C4-2B (cell line): ENCODE measurements around the gene LMO7.

Source experiments
- H3K27ac ChIP-seq: fragments of 450-650 bp; 2 replicates; pipeline ENCODE4 v1.5.1; 2017
- CTCF ChIP-seq: fragments of 450-650 bp; conservative IDR thresholded peaks from 2 replicates; pipeline ENCODE4 v1.5.1; 2017; ENCODE audit warnings: mild to moderate bottlenecking
- ZFX ChIP-seq: fragments of 450-650 bp; IDR thresholded peaks from 2 replicates; pipeline ENCODE4 v1.6.1; 2017

Gene LMO7

GRCh38 chr13:75704927-75705288 is 68.8 kb downstream of the LMO7 start:
- TF ChIP-seq ZFX (no peak), CTCF (peak; percentile 17; the same call in 1 of the 2 replicates)
- no peak overlapping the region for H3K27ac ChIP-seq

GRCh38 chr13:75705395-75705794 is 69.3 kb downstream of the LMO7 start:
- TF ChIP-seq CTCF (0 out of 2 replicates have a peak, but pooled peaks have one; percentile 1), ZFX (no peak)
- H3K27ac ChIP-seq, result no peak overlapping the region

GRCh38 chr13:75705908-75706307 is 69.8 kb downstream of the LMO7 start:
- TF ChIP-seq CTCF (no peak), ZFX (no peak)
- no peak overlapping the region for H3K27ac ChIP-seq

- TF ChIP-seq CTCF (no peak), ZFX (no peak)
- no peak overlapping the region for H3K27ac ChIP-seq
Observed at GRCh38 chr13:75713852-75714251, 77.7 kb downstream of the LMO7 start.

GRCh38 chr13:75715601-75716523 is 79.7 kb downstream of the LMO7 start:
- no peak overlapping the region for H3K27ac ChIP-seq
- TF ChIP-seq CTCF (no peak), ZFX (no peak)

GRCh38 chr13:75717525-75717924 is 81.4 kb downstream of the LMO7 start:
- no peak overlapping the region for H3K27ac ChIP-seq
- TF ChIP-seq ZFX (no peak), CTCF (no peak)

GRCh38 chr13:75721307-75721706 is 85.2 kb downstream of the LMO7 start:
- H3K27ac ChIP-seq, result no peak overlapping the region
- no peak for TF ChIP-seq ZFX
- no peak for TF ChIP-seq CTCF
